K562 (cell line): ENCODE measurements around the gene MRPL55. TPM values are rescaled to one million over a fixed set of nuclear protein-coding genes. Genes with fewer than 3 reads are reported as not detected.

Experiments used
- ARHGAP35 ChIP-seq: fragments of 450-650 bp; IDR thresholded peaks from 2 replicates; pipeline ENCODE4 v1.6.1; 2018; ENCODE audit not compliant: partially characterized antibody
- ARID2 ChIP-seq: fragments of 450-650 bp; IDR thresholded peaks from 2 replicates; pipeline ENCODE4 v1.6.1; 2017; ENCODE audit warnings: antibody characterized with exemption, mild to moderate bottlenecking
- E2F5 ChIP-seq: sonication (generic); formaldehyde crosslinking; IDR thresholded peaks from 2 replicates; pipeline ENCODE4 v1.8.0; 2022; ENCODE audit warnings: mild to moderate bottlenecking, missing genetic modification reagents
- FOXJ3 ChIP-seq: sonication (generic); formaldehyde crosslinking; IDR thresholded peaks from 2 replicates; pipeline ENCODE4 v1.4.0; 2020; ENCODE audit warnings: mild to moderate bottlenecking, missing genetic modification reagents
- IFI16 ChIP-seq: fragments of 250-450 bp; sonication (Bioruptor Pico); IDR thresholded peaks from 2 replicates; pipeline ENCODE4 v2.1.2; 2022; ENCODE audit warnings: mild to moderate bottlenecking, inconsistent platforms
- KHSRP ChIP-seq: fragments of 450-650 bp; IDR thresholded peaks from 2 replicates; pipeline ENCODE4 v1.6.1; 2017
- MLX ChIP-seq, 2 experiments: fragments of 450-650 bp in 1 of 2; sonication (generic) in 1 of 2; formaldehyde crosslinking; conservative IDR thresholded peaks; 2 replicates each; pipeline versions ENCODE4 v1.4.0 to v1.8.1; 2020 to 2022; ENCODE audit warnings: mild to moderate bottlenecking in 1 of 2, missing genetic modification reagents in 1 of 2
- MTF1 ChIP-seq: fragments of 250-450 bp; sonication (Bioruptor Pico); IDR thresholded peaks from 2 replicates; pipeline ENCODE4 v1.9.0; 2021; ENCODE audit warnings: moderate library complexity, mild to moderate bottlenecking, inconsistent platforms, borderline replicate concordance
- MYBL2 ChIP-seq, 2 experiments: fragments of 450-650 bp in 1 of 2; sonication (generic) in 1 of 2; formaldehyde crosslinking in 1 of 2; IDR thresholded peaks; 2 replicates each; pipeline versions ENCODE4 v1.6.1 to v1.8.1; 2017 to 2022; ENCODE audit warnings: borderline replicate concordance in 1 of 2, inconsistent platforms in 1 of 2, low read depth in 1 of 2, mild to moderate bottlenecking in 1 of 2, missing genetic modification reagents in 1 of 2, moderate library complexity in 1 of 2
- NR0B1 ChIP-seq: fragments of 450-650 bp; IDR thresholded peaks from one replicate; pipeline ENCODE4 v1.6.1; 2018; ENCODE audit warnings: mild to moderate bottlenecking, moderate library complexity; ENCODE audit not compliant: partially characterized antibody
- NR1H2 ChIP-seq: sonication (generic); formaldehyde crosslinking; IDR thresholded peaks from 2 replicates; pipeline ENCODE4 v1.4.0; 2020; ENCODE audit warnings: mild to moderate bottlenecking, missing genetic modification reagents
- NR3C1 ChIP-seq: sonication (generic); formaldehyde crosslinking; IDR thresholded peaks from 2 replicates; pipeline ENCODE4 v1.8.1; 2022; ENCODE audit warnings: missing genetic modification reagents
- PCBP1 ChIP-seq: fragments of 200-400 bp; formaldehyde crosslinking; IDR thresholded peaks from 2 replicates; pipeline ENCODE4 v1.6.1; 2018; ENCODE audit warnings: mild to moderate bottlenecking, low read depth, low read length; ENCODE audit not compliant: poor library complexity, severe bottlenecking
- POLR2G ChIP-seq: fragments of 200-400 bp; formaldehyde crosslinking; IDR thresholded peaks from 2 replicates; pipeline ENCODE4 v1.6.1; 2017; ENCODE audit warnings: low read depth, mild to moderate bottlenecking, antibody characterized with exemption, low read length, moderate library complexity
- SIN3A ChIP-seq, 2 experiments: fragments of 150-350 bp in 1 of 2; IDR thresholded peaks; 2 replicates each; pipeline ENCODE4 v1.6.1; 2011 to 2016; ENCODE audit warnings: borderline replicate concordance in 2 of 2, low read depth in 2 of 2, low read length in 2 of 2, mild to moderate bottlenecking in 2 of 2, moderate library complexity in 2 of 2; ENCODE audit not compliant: control insufficient read depth in 1 of 2
- SNRNP70 ChIP-seq: fragments of 200-400 bp; formaldehyde crosslinking; optimal IDR thresholded peaks from 2 replicates; pipeline ENCODE3; 2017; ENCODE audit warnings: low read depth, low read length
- TAF9B ChIP-seq: fragments of 450-650 bp; IDR thresholded peaks from 2 replicates; pipeline ENCODE4 v1.6.1; 2018; ENCODE audit warnings: mild to moderate bottlenecking; ENCODE audit not compliant: partially characterized antibody
- TBP ChIP-seq: optimal IDR thresholded peaks from 2 replicates; pipeline ENCODE3; 2011; ENCODE audit warnings: low read depth, low read length, improper control_type of control experiment
- TGIF2 ChIP-seq: sonication (generic); formaldehyde crosslinking; IDR thresholded peaks from 2 replicates; pipeline ENCODE4 v1.8.1; 2022; ENCODE audit warnings: mild to moderate bottlenecking, missing genetic modification reagents, moderate library complexity
- THRA ChIP-seq: fragments of 450-650 bp; IDR thresholded peaks from 2 replicates; pipeline ENCODE4 v1.6.1; 2017; ENCODE audit warnings: mild to moderate bottlenecking, moderate library complexity
- TSC22D4 ChIP-seq: fragments of 450-650 bp; IDR thresholded peaks from 2 replicates; pipeline ENCODE4 v1.6.1; 2016; ENCODE audit warnings: missing genetic modification characterization, missing biosample characterization, control low read depth
- XRCC5 ChIP-seq: fragments of 200-400 bp; formaldehyde crosslinking; IDR thresholded peaks from 2 replicates; pipeline ENCODE4 v1.6.1; 2017; ENCODE audit warnings: low read depth, mild to moderate bottlenecking, low read length
- YBX1 ChIP-seq: fragments of 450-650 bp; IDR thresholded peaks from 2 replicates; pipeline ENCODE4 v1.7.1; 2016; ENCODE audit warnings: mild to moderate bottlenecking
- ZNF431 ChIP-seq: sonication (generic); formaldehyde crosslinking; IDR thresholded peaks from 2 replicates; pipeline ENCODE4 v1.8.0; 2022; ENCODE audit warnings: mild to moderate bottlenecking, missing genetic modification reagents
- ZNF778 ChIP-seq: fragments of 450-650 bp; formaldehyde crosslinking; IDR thresholded peaks from 2 replicates; pipeline ENCODE4 v1.4.0; 2020; ENCODE audit warnings: mild to moderate bottlenecking, moderate library complexity
- polyA plus RNA-seq, 8 experiments: library from polyadenylated mRNA; depleted of rRNA in 4 of 8; stranded (reverse) in 5 of 8; unstranded in 3 of 8; fragments of >200 nt; fragmentation: Nextera tagmentation in 2 of 8; fragmentation: Illumina TruSeq in 1 of 8; extraction: Ambion mirVana in 2 of 8; extraction: Trizol in 1 of 8; gene quantifications; 2 replicates each; pipeline versions ENCODE4 v1.2.1 to v1.2.3, GENCODE V29; 2011 to 2014; ENCODE audit warnings: inconsistent platforms in 1 of 8, missing spikeins in 1 of 8
- total RNA-seq, 7 experiments: library from RNA; depleted of rRNA in 6 of 7; stranded (reverse); fragments of >200 nt in 6 of 7; fragmentation: Illumina TruSeq in 2 of 7; extraction: Trizol in 2 of 7; gene quantifications; 2 replicates each; pipeline versions ENCODE4 v1.2.1 to v1.2.3, GENCODE V29; 2011 to 2021; ENCODE audit warnings: low replicate concordance in 1 of 7

MRPL55 gene
- total and polyA plus RNA-seq, 9 of the 15 experiments (the other 6 are each of a cell fraction or from before 2014, with no cell fraction given), result 34.9 to 228 (median 81.0) TPM

GRCh38 chr1:228082214-228082917 is 26.7 kb downstream of the MRPL55 start, which contains the start of gene ARF1 (continued):
- TF ChIP-seq SIN3A (IDR thresholded peaks at IDR 0.05; ENCODE audit: borderline replicate concordance in 2 of 2, control insufficient read depth in 1 of 2, low read depth in 2 of 2, low read length in 2 of 2), result peak in 1 of 2 experiments; percentile 37; a peak in 2 of 4 replicates
- TF ChIP-seq TSC22D4 (tag), result no peak
- no peak for TF ChIP-seq ZNF778 (CRISPR knock-in tag)
- TF ChIP-seq TGIF2 (CRISPR knock-in tag), result peak; percentile 90; the same call in 1 of the 2 replicates
- TF ChIP-seq YBX1, result no peak
- TF ChIP-seq E2F5 (CRISPR knock-in tag), result no peak
- TF ChIP-seq PCBP1, result peak; percentile 89
- no peak for TF ChIP-seq SNRNP70
- no peak for TF ChIP-seq NR0B1
- no peak for TF ChIP-seq FOXJ3 (CRISPR knock-in tag)
- TF ChIP-seq ARHGAP35, result no peak
- TF ChIP-seq ARID2, result no peak
- 0 out of 4 replicates have a peak, but pooled peaks have one; percentile 42 to 78 for TF ChIP-seq MLX (CRISPR knock-in tag; conservative IDR thresholded peaks at IDR 0.05)
- TF ChIP-seq IFI16 (CRISPR knock-in tag), result no peak
- TF ChIP-seq NR1H2 (CRISPR knock-in tag), result no peak; the same call in 1 of the 2 replicates
- TF ChIP-seq TAF9B, result no peak
- TF ChIP-seq POLR2G, result peak; percentile 97
- no peak for TF ChIP-seq MYBL2 (IDR thresholded peaks at IDR 0.05; ENCODE audit: low read depth)
- no peak for TF ChIP-seq MYBL2 (CRISPR knock-in tag; IDR thresholded peaks at IDR 0.05; ENCODE audit: borderline replicate concordance)
- TF ChIP-seq TBP, result peak; percentile 85
- peak; percentile 56; the same call in 1 of the 2 replicates for TF ChIP-seq NR3C1
- TF ChIP-seq XRCC5, result no peak
- no peak for TF ChIP-seq KHSRP
- TF ChIP-seq MTF1 (CRISPR knock-in tag), result no peak
- TF ChIP-seq ZNF431, result no peak
- no peak for TF ChIP-seq THRA
